ENCODE results near the gene DAB2. TPM values are rescaled to one million over a fixed set of nuclear protein-coding genes. Genes with fewer than 3 reads are reported as not detected.

Gene DAB2
- total RNA-seq, 1 experiment from 2014 or later: 14.1 TPM

DNA sequence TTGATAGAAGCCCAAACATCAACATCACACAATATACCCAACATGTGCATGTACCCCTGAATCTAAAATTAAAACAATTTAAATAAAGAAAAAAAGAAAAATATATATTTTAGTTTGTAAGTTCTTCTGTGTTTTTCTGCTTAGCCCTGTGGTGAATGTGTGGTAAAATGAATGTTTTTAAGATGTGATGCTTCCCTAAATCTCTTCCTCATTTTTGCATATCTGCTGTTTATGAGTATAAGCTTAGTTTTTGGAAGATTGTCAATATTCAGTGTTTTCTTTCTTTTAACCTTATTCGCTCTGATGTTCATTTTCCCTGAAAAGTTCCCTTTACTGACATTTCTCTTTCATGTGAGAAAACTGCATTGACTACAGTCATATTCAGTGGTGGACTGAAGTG is 44.4 kb upstream of the DAB2 start:
- Histone ChIP-seq H2AFZ (ENCODE audit: low read length) (no peak overlapping the region), H4K20me1 (ENCODE audit: low read length) (no peaks in the 10 kb centered on the region), H3K27me3 (ENCODE audit: low read length) (no peaks in the 10 kb centered on the region), H3K36me3 (ENCODE audit: low read depth, low read length) (no peaks in the 10 kb centered on the region), H3K4me3 (ENCODE audit: low read length) (no peak overlapping the region), H3K9me2 (replicated peaks; ENCODE audit: low read length) (no peaks in the 10 kb centered on the region), H3K9me3 (ENCODE audit: low read length) (no peaks in the 10 kb centered on the region), H3K4me1 (ENCODE audit: insufficient read depth, low read length) (no peaks in the 10 kb centered on the region), H3K27ac (ENCODE audit: low read length) (no peak overlapping the region), H3K4me2 (ENCODE audit: low read length) (no peak overlapping the region), H3F3A (ENCODE audit: low read length, unreplicated experiment) (no peaks in the 10 kb centered on the region), H3K79me2 (ENCODE audit: low read length) (no peaks in the 10 kb centered on the region), H3K9ac (ENCODE audit: low read length) (no peak overlapping the region)
- TF ChIP-seq EZH2phosphoT487 (IDR thresholded peaks at IDR 0.05; ENCODE audit: borderline replicate concordance, low read length) (no peak), EZH2 (IDR thresholded peaks at IDR 0.05; ENCODE audit: low read length, unreplicated experiment) (no peak)
- TF ChIP-seq, protein P1, sequence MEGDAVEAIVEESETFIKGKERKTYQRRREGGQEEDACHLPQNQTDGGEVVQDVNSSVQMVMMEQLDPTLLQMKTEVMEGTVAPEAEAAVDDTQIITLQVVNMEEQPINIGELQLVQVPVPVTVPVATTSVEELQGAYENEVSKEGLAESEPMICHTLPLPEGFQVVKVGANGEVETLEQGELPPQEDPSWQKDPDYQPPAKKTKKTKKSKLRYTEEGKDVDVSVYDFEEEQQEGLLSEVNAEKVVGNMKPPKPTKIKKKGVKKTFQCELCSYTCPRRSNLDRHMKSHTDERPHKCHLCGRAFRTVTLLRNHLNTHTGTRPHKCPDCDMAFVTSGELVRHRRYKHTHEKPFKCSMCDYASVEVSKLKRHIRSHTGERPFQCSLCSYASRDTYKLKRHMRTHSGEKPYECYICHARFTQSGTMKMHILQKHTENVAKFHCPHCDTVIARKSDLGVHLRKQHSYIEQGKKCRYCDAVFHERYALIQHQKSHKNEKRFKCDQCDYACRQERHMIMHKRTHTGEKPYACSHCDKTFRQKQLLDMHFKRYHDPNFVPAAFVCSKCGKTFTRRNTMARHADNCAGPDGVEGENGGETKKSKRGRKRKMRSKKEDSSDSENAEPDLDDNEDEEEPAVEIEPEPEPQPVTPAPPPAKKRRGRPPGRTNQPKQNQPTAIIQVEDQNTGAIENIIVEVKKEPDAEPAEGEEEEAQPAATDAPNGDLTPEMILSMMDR (conservative IDR thresholded peaks at IDR 0.05; ENCODE audit: low read depth, low read length): no peak
- ChIA-PET POLR2A (ENCODE audit: unreplicated experiment) (no interaction called here), CTCF (no interaction called here)
- DNase-seq (no peak), ATAC-seq (no peak)
- BruUV-seq (replicated peaks): no TSS peak
- intact Hi-C loops (cut with micrococcal nuclease): no loop called here

DNA sequence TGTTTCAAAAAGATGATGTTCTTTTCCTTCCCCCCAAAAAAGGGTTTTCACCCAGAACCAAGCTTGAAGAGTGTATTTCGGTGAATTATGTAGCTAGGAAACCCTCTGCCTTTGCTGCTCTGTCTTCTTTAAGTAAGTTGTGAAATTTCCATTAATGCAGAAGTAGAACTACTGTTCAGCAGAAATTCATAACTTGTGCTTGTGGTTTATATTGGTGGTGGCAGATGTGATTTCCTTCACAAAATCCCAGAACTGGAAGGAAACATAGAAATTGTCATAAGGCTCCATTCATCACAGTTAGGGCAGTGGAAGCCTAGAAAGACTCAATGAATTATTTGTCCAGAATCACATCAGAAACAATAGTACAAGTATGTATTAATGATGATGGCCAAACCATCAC is 42.1 kb upstream of the DAB2 start:
- H3K9ac ChIP-seq (ENCODE audit: low read length): no peak overlapping the region
- POLR2A ChIA-PET (ENCODE audit: unreplicated experiment): no interaction called here
- DNase-seq: no peak
- H2AFZ ChIP-seq (ENCODE audit: low read length): no peak overlapping the region
- no TSS peak for BruUV-seq (replicated peaks)
- CTCF ChIA-PET: no interaction called here
- TF ChIP-seq, protein P1 (conservative IDR thresholded peaks at IDR 0.05; ENCODE audit: low read depth, low read length): no peak
- TF ChIP-seq EZH2phosphoT487 (IDR thresholded peaks at IDR 0.05; ENCODE audit: borderline replicate concordance, low read length) (no peak), EZH2 (IDR thresholded peaks at IDR 0.05; ENCODE audit: low read length, unreplicated experiment) (no peak)
- no peaks in the 10 kb centered on the region for H3K79me2 ChIP-seq (ENCODE audit: low read length)
- no peaks in the 10 kb centered on the region for H3K9me2 ChIP-seq (replicated peaks; ENCODE audit: low read length)
- H3K4me3 ChIP-seq (ENCODE audit: low read length): no peak overlapping the region
- H3F3A ChIP-seq (ENCODE audit: low read length, unreplicated experiment): no peaks in the 10 kb centered on the region
- no peak overlapping the region for H3K4me2 ChIP-seq (ENCODE audit: low read length)
- H3K9me3 ChIP-seq (ENCODE audit: low read length): no peaks in the 10 kb centered on the region
- H3K27me3 ChIP-seq (ENCODE audit: low read length): no peaks in the 10 kb centered on the region
- no peak overlapping the region for H3K27ac ChIP-seq (ENCODE audit: low read length)
- no peaks in the 10 kb centered on the region for H3K4me1 ChIP-seq (ENCODE audit: insufficient read depth, low read length)
- H4K20me1 ChIP-seq (ENCODE audit: low read length): no peaks in the 10 kb centered on the region
- ATAC-seq: no peak
- H3K36me3 ChIP-seq (ENCODE audit: low read depth, low read length): no peaks in the 10 kb centered on the region
- intact Hi-C loops (cut with micrococcal nuclease): no loop called here

DNA sequence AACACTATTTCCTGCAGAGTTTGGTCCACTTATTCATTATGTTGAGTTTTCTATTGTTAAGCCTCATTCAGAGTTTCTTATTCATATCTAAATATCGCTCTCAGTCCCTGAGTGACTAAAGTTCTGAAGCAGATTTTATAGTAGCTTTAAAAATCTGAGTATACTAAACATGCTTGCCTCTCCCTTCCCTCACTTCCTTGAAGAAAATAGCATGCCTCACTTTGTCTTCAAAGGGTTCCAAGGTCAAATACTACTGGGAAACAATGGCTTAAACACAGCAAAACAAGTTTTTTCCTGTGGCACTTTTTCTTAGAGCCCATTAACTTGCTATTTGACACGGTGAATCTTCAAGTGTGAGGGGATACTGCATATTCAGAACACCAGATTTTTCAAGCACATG is 41.1 kb upstream of the DAB2 start:
- BruUV-seq (replicated peaks): no TSS peak
- ATAC-seq (no peak), DNase-seq (no peak)
- no peaks in the 10 kb centered on the region for H3K4me1 ChIP-seq (ENCODE audit: insufficient read depth, low read length)
- no peaks in the 10 kb centered on the region for H4K20me1 ChIP-seq (ENCODE audit: low read length)
- H3K9me2 ChIP-seq (replicated peaks; ENCODE audit: low read length): no peaks in the 10 kb centered on the region
- TF ChIP-seq, protein P1 (conservative IDR thresholded peaks at IDR 0.05; ENCODE audit: low read depth, low read length): no peak
- TF ChIP-seq EZH2phosphoT487 (IDR thresholded peaks at IDR 0.05; ENCODE audit: borderline replicate concordance, low read length) (no peak), EZH2 (IDR thresholded peaks at IDR 0.05; ENCODE audit: low read length, unreplicated experiment) (no peak)
- POLR2A ChIA-PET (ENCODE audit: unreplicated experiment): interaction anchor here (0.7 kb wide), 1 partner anchor 77 kb away, joined by 3 read pairs; no protein-coding TSS in a partner anchor
- no peaks in the 10 kb centered on the region for H3K79me2 ChIP-seq (ENCODE audit: low read length)
- CTCF ChIA-PET: no interaction called here
- H2AFZ ChIP-seq (ENCODE audit: low read length): no peak overlapping the region
- H3K36me3 ChIP-seq (ENCODE audit: low read depth, low read length): no peaks in the 10 kb centered on the region
- no peak overlapping the region for H3K27ac ChIP-seq (ENCODE audit: low read length)
- H3F3A ChIP-seq (ENCODE audit: low read length, unreplicated experiment): no peaks in the 10 kb centered on the region
- no peaks in the 10 kb centered on the region for H3K27me3 ChIP-seq (ENCODE audit: low read length)
- H3K4me3 ChIP-seq (ENCODE audit: low read length): no peak overlapping the region
- intact Hi-C loops (cut with micrococcal nuclease): no loop called here
- H3K9me3 ChIP-seq (ENCODE audit: low read length): no peaks in the 10 kb centered on the region
- H3K9ac ChIP-seq (ENCODE audit: low read length): no peak overlapping the region
- H3K4me2 ChIP-seq (ENCODE audit: low read length): no peak overlapping the region
